Fibroblast of upper back skin (primary cell): ENCODE data around the gene UBE2R2.
"Not testable (repeated sequence)": the region's sequence is repeated elsewhere in the genome, so short reads cannot be mapped to it uniquely, and the experiment has no call there.

Experiments
- DNase-seq: peaks from one replicate; pipeline ENCODE4 v3.0.0-alpha.2; 2013

UBE2R2 gene, protein sequence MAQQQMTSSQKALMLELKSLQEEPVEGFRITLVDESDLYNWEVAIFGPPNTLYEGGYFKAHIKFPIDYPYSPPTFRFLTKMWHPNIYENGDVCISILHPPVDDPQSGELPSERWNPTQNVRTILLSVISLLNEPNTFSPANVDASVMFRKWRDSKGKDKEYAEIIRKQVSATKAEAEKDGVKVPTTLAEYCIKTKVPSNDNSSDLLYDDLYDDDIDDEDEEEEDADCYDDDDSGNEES

DNA sequence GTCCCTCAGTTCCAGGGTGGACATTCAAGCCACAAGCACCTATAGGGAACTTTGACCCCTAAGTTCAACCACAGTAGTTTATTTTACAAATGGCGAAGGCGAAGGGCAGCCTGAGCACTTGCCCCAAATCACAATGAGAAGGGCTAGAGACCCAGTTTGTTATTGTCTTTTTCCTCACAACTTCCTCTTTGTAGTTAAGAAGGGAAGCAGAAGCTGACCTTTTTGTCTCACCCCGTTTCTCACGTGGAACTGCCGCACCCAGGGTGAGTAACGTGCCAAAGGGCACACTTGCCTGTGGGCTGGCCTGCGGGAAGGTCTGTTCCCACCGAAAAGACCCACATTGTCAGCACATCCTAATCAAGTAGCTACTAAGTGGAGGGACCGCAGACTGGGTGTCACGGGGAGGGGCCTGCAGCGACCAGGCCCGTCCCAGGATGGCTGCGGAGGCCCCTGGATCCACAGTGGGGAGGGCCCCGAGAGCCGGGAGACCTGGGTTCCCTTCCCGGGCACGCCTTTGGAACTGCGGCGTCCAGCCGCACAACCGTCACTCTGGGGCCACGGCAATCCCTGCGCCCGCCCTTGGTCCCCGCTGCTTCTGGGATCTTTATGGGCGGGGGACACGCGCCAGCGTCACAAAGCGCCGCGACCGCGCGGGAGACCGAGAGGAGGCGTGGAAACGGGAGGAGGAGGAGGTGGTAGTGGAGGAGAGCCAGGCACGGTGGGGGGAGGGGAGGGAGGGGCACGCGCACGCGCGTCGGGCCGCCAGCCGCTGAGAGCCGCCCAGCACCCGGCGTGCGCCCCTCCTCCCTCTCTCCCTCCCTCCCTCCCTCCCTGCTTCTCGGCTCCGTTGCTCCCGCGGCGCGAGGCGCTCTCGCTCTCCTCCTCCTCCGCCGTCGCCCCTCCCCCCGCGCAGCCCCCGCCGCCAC, at the start of gene UBE2R2:
TSS of gene UBE2R2 (plus strand) at position 834 of the 926 bp plus-strand sequence. CDS start 598 bp downstream, outside the sequence.
- peak; percentile 90 for DNase-seq

DNA sequence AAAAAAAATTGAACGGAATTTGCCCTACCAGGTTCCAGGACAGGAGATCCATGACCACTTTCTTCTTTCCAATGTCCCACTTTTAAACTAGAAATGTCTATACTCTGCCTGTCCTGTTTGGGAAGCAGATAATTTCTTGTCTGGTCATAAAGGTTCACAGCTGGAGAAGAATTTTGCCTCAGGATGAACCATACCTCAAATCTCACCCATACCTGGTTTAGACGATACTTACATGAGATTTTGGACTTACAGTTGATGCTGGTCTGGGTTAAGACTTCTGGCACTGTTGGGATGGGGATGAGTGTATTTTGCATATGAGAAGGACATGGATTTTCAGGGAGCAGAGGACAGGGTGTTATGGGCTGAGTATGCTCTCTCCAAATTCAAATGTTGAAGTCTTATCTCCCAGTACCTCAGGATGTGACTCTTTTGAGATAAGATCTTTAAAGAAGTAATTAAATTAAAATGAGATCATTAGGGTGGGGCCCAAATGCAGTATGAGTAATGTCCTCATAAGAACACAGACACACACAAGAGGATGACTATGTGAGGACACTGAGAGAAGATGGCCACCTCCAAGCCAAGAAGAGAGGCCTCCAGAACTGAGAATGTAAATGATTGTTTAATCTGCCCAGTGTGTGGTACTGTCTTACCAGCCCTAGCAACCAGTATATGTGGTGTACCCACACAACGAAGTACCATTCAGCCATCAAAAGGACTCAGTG, 46.6 kb upstream of the UBE2R2 start:
- not testable (repeated sequence) for DNase-seq

DNA sequence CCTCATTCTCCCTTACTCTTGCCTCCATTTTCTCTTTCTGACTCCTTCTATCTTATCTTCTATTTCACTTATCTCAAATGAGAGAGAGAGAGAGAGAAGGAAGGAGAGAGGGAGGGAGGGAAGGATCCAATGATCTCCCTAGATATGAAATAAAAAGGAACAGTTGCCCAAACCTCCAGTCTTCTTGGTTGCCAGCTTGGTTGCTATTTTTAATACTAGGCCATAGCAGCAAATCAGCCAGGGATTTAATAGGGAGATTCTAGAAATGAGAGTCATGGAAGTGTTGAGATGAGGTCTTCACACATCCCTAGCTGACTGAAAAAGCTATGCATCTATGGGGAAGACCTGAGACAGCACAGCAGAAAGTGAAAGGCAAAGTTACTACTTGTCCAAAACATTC, 43.8 kb upstream of the UBE2R2 start:
- DNase-seq: not testable (repeated sequence)

DNA sequence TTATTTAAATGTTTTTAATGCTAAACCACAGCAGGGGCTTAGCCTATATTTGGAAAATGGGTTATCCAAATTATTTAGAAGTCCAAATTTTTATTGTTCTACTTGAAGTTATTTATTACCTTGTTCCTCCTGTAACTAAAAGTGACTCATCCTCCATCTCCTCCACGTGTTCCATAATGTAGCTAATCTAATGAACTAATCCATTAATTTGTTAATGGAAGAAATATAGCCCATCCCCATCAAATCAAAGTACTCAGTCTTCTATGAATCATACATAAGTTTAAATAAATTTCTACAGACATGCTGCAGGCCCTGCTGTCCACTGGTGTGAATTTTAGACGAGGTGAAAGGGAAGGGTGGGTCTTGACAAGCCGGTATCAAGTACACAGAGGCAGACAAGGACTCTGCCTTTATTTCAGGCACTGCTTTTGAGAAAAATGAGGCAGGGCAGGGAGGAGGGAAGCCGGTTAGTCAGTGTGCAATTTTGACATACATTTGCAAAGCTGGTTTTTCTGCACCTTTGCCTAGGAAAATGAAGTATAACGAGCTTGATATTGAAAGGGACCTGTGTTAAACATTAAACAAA, 42.8 kb upstream of the UBE2R2 start:
- DNase-seq: not testable (repeated sequence)

DNA sequence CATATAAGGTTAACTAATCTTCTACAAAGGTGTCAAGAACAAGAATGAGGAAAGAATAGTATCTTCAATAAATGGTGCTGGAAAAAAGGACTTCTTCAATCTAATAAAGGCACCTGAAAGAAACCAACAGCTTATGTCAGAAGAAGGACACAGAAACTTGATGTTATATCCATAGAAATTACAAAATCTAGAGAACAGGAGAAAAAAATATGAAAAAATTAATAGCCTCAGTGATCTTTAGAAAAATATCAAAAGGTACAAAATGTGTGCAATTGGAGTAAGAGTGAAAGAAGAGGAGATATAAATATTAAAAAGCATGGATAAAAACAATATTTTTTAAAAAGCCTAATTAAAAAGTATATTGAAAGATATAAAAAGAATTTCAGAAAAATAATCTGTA, 40.4 kb upstream of the UBE2R2 start:
- no peak for DNase-seq

DNA sequence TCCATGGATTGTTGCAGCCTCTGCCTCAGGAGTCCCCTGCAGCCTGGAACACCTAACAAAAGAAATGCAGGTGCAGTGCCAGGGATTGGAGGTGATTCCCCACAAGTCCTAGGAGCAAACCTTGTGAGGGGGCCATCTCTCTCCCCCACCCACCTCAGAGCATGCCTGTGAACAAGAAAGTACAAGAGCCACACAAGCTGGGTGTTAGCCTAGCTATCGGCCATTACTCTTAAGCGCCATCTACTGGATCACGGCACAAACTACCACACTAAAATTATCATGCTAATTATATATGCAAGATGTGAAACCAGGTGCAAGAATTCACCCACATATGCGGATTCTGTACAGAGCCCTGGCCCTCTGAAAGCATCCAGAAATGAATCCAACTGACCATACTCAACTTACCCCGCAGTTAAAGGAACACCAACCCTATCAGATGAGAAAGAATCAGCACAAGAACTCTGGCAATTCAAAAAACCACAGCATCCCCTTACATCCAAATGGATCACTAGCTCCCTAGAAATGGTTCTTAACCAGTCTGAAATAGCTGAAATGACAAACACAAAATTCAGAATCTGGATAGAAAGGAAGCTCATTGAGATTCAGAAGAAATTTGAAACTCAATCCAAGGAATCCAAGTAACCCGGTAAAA, 38.1 kb upstream of the UBE2R2 start:
- DNase-seq: peak; percentile 57

DNA sequence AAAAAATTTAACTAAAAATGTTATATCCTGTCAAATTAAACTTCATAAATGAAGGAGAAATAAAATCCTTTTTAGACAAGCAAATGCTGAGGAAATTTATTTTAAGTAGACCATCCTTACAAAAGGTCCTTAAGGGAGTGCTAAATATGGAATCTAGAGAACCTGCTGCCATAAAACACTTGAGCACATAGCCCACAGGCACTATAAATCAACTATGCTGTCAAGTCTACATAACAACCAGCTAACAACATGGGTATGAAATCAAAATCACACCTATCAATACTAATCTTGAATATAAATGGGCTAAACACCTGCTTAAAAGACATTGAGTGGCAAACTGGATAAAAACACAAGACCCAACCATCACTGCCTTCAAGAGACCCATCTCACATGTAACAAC, 36.7 kb upstream of the UBE2R2 start:
- no peak for DNase-seq

DNA sequence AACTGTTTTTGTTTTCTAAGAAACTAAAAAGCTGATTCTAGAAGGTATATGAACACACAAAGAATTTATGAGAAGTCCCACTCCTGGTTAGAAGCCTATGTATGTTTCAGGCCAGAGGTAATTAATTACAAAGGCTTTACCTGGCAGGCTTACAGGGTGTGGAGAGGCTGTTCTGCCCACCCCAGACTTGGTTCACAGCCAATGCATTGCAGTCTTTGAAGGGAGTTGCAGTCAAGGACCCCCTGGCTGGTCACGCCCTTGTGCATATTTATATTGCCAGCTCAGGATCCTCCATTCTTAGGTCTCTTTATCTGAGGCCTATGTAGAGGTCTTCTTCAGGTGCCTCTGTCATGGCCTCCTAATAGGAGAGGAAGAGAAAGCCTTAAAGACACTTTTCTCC, 35.2 kb upstream of the UBE2R2 start:
- DNase-seq: no peak

DNA sequence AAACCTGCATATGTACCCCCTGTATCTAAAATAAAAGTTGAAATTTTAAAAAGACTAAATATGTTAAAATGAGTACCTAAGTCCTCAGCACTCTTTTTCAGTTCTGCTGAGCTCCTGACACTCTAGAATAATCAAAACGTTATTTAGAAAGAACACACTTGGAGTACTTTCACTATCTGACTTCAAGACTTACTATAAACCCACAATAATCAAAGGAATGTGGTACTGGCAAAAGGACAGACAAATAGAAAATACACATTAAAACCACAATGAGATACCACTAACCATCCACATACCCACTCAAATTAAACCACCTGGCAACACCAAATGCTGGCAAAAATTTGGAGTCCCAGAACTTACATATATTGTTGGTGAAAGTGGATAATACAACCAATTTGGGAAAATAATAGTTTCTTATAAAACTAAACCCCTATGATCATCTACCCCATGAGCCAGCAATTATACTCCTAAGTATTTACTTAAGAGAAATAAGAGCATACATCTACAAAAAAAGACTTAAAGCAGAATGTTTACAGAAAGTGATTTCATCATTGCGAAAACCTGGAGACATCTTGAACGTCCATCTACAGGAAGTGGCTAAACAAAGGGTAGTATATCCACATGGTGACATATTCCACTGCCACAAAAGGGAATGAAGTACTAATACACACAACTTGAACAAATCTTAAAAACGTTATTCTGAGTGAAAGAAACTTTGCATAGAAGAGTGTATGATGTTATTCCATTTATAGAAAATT, 34.4 kb upstream of the UBE2R2 start:
- DNase-seq: peak; percentile 68

DNA sequence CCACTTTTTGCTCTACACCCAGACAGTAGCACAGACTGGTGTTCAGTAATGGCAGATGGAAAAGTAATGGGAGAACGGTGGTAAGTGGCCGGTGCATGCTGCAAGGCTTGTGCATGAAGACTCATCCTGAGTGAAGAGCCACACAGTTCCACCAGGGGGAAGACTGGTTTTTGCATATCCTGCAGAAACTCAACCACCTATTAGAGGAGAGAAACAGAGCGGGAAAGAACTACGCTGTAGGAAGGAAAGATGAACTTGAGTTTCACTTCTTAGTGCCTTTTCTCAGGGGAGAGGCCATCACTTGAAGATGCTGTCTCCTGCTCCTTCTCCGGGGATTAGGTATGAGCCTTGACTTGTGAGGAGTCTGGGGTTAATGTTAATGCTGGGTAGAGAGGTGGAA, 31.0 kb upstream of the UBE2R2 start:
- peak; percentile 20 for DNase-seq

DNA sequence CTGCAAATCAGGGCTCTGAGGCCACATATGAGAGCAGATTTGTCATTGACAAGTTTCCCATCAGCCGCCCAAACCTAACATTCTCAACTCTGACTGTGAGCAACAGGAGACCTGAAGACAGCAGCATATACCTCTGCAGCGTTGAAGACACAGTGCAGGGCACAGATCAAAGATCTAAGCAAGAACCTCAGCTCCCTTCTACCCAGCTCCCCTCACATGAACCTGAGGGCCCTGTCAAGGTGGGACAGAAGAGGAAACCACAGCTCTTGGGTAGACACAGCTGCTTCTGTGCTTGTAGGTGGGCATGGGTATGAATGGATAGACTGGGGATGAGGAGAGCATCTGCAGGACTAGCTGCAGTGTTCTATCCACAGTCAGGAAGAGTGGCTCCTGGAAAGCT, 30.3 kb upstream of the UBE2R2 start:
- no peak for DNase-seq

DNA sequence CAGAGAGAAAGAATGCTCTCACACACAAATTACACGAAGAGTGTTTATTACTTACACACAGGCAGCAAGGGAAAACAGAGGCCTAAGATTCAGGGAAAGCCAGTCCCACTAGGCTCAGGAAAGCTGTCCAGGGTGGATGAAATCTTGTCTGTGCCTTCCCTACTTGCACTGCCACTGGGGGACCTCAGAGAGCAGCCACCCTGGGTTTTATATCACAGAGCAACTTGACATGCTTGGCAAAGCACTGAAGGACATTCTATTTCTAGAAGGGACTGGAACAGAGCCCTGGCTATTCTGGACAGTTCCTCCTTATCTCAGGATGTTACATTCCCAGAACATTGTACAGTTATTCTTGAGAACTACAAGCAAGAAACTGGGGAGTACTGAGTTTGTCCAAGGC, 29.1 kb upstream of the UBE2R2 start:
- DNase-seq: no peak

DNA sequence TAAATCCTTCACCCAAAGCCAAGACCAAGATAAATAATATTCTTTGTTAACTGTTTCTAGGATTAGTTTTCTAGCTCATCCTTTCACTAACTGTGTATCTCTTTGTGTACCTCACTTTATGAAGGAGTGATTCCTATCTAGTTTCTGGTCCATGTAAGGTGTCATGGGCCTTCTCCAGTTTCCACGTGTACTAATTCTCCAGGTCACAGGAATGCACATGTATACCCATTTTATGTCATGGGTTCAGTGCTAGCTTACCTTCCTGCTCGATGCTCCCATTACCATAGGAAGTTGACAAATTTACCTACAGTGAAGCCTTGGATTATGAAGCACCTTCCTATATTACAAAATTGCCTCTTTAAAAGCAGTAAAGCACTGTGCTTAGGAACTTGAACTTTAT, 27.5 kb upstream of the UBE2R2 start:
- DNase-seq: not testable (repeated sequence)

DNA sequence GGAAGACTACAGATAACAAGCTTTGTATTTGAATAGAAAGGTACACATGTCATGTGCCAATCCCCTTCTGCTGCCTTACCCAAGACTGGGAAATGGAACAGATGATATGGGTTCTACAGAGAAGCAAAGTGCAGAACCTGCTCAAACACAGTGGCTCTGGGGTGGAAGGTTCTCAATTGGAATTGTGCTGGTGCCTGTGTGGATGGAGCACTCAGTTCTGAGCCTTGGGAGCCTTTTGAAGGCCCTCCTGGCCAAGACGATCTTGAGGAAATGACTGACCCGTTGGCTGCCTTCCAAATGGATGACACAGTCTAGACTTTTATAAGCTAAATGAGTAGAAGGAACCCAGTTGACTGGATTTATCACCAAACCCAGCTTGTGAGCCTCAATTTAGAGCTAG, 25.8 kb upstream of the UBE2R2 start:
- peak; percentile 67 for DNase-seq

DNA sequence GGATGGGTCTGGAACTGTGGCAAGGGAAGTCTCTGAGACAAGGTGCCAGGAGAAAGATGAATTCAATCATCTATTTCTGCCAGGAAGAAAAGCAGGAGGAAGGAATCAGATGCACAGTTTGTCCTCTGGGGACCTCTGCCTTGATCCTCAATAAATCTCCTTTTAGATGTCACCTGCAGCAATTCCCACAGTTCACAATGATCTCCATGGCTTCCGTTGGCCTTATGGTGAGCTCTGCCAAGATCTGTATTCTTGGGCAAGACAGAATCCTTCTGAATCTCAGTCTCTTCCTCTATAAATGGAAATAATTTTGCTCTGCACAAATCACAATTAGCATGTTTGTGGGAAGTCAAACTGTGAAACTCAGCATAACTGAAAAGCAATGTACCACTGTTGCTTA, 23.5 kb upstream of the UBE2R2 start:
- DNase-seq: not testable (repeated sequence)

DNA sequence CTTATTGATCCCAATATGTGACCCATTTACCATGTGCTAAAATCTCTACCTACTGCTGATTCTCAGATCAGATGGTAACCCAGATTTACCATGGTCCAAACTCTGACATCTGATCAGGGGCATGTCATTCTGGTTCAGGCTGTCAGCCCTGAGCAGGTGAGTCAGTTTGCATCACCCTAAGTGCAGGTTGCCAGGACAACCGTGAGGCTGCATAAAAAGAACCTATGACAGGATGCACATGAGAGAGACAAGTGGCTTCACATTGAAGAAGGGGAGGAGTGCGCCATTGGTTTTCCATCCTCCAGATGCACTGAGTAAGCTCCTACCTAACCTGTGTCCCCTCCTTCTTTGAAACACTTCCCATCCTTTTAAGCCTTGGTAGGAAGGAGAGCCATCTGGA, 22.4 kb upstream of the UBE2R2 start:
- no peak for DNase-seq

DNA sequence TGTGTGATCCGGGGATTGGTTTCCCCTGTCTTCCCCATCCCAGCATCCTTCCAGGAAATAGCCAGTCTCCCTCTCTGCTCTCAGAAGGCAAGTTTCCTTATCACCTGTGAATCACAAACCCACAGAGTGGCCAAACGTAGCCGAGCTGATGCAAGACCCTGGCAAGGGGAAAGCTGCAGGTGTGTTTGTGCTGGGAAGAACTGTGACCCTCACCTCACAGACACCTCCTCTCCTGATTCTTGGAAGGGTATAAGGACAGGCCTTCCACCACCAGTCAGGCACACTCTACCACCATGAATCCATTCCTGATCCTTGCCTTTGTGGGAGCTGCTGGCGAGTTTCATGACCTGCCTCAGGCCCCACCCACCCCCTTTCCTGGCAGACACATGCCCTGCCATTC, 21.7 kb upstream of the UBE2R2 start, which contains the start of gene PRSS3:
TSS of gene PRSS3 (plus strand) at position 281 of the 400 bp plus-strand sequence. CDS start at position 294, 13 bp downstream.
- DNase-seq: no peak

DNA sequence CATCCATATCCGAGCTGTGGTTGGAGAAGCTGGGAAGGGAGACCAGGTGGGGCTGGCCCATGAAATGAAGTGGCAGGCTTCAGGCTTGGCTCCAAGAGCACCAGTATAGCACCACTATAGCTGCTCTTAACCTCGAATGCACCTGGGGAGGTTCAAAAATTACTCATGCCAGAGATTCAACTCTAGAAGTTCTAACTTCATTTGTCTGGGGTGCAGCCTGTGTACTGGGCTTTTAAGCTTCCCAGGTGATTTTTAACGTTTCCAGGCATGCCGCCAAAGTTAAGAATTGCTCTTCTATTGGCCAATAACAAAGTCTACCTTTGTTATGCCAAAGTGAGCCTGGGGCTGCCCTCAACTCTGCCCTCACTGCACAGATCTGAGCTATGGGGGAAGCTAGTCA, 21.1 kb upstream of the UBE2R2 start:
- DNase-seq: no peak

DNA sequence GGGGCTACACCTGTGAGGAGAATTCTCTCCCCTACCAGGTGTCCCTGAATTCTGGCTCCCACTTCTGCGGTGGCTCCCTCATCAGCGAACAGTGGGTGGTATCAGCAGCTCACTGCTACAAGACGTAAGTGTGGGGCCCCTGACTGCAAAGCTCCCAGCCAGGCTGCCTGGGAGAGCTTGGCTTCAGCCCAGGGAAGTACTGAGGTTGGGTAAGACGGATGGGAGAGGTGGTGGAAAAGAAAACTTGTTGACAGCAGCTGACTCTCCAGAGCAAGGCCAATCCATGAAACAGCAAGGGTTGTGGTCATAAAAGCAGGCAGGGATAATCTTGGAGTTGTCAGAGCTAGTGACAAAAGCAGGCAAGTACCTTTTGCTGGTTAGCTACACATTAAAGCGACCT, 20.3 kb upstream of the UBE2R2 start:
- DNase-seq: peak; percentile 66

DNA sequence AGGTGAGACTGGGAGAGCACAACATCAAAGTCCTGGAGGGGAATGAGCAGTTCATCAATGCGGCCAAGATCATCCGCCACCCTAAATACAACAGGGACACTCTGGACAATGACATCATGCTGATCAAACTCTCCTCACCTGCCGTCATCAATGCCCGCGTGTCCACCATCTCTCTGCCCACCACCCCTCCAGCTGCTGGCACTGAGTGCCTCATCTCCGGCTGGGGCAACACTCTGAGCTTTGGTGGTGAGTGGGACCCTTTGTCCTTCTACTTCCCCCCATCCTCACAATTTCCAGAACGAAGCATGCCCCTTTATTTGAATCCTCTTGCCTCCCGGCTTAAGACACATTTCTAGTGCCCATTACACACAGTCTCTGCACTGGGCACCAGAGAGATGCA, 19.1 kb upstream of the UBE2R2 start:
- DNase-seq: no peak

DNA sequence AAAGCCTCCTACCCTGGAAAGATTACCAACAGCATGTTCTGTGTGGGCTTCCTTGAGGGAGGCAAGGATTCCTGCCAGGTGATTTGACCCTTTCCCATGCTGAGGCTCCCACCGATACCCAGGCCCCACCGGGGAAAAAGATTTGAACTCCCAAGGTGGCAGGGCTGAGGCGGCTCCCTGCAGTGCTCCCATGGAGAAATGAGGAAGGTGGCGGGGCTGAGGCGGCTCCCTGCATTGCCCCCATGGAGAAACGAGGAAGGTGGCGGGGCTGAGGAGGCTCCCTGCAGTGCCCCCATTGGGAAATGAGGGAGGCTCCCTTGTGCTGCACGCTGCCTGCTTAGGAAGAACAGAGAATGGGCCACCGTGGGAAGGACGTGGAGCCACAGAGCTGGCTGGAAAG, 18.4 kb upstream of the UBE2R2 start:
- no peak for DNase-seq
